ENCODE results near the gene GRK5. TPM values are rescaled to one million over a fixed set of nuclear protein-coding genes. Genes with fewer than 3 reads are reported as not detected.

Gene GRK5
- total and polyA plus RNA-seq, 7 donors, result 7.9 to 32.4 (median 19.8) TPM

GRCh38 chr10:119211176-119211575 is 3.8 kb downstream of the GRK5 start:
- H3K27me3 ChIP-seq, result no peaks in the 10 kb centered on the region
- 78 to 83% methylated on average over 3 of the region's 3 CpGs for WGBS, 2 donors
- intact Hi-C loops (cut with DNase I), result no loop called here
- peaks cover 0 to 72% (median 63%) of the 10 kb centered on the region in 4 donors for H3K4me1 ChIP-seq
- no peaks in the 10 kb centered on the region for H3K9me3 ChIP-seq
- DNase-seq, result peak; percentile 2
- no peaks in the 10 kb centered on the region for H3K36me3 ChIP-seq
- no peak for TF ChIP-seq CTCF (IDR thresholded peaks at IDR 0.05)
- peak in 1 of 4 donors; percentile 18 for TF ChIP-seq POLR2AphosphoS5 (IDR thresholded peaks at IDR 0.05)
- no peak for TF ChIP-seq EP300 (IDR thresholded peaks at IDR 0.05)
- no peak for TF ChIP-seq POLR2A (IDR thresholded peaks at IDR 0.05)
- H3K4me3 ChIP-seq, result peak overlapping the region in 2 of 4 donors; percentile 18 to 25
- H3K27ac ChIP-seq, result peak overlapping the region; percentile 92 to 100 (median 98)

GRCh38 chr10:119211625-119212441 is 4.5 kb downstream of the GRK5 start:
- 33 to 60% methylated on average over 12 of the region's 12 CpGs for WGBS, 2 donors
- H3K9me3 ChIP-seq, result no peaks in the 10 kb centered on the region
- DNase-seq, result peak; percentile 62
- H3K36me3 ChIP-seq, result no peaks in the 10 kb centered on the region
- intact Hi-C loops (cut with DNase I), result no loop called here
- H3K27me3 ChIP-seq, result no peaks in the 10 kb centered on the region
- H3K27ac ChIP-seq, result peak overlapping the region; percentile 92 to 100 (median 98)
- peak overlapping the region in 2 of 4 donors; percentile 18 to 25 for H3K4me3 ChIP-seq
- peak in 1 of 4 donors; percentile 36 for TF ChIP-seq POLR2AphosphoS5 (IDR thresholded peaks at IDR 0.05)
- no peak for TF ChIP-seq POLR2A (IDR thresholded peaks at IDR 0.05)
- no peak for TF ChIP-seq EP300 (IDR thresholded peaks at IDR 0.05)
- no peak for TF ChIP-seq CTCF (IDR thresholded peaks at IDR 0.05)
- peaks cover 0 to 71% (median 59%) of the 10 kb centered on the region in 4 donors for H3K4me1 ChIP-seq

GRCh38 chr10:119215371-119215770 is 8.0 kb downstream of the GRK5 start:
- DNase-seq, result peak; percentile 55
- H3K4me1 ChIP-seq, result peaks cover 0 to 68% (median 64%) of the 10 kb centered on the region in 4 donors
- 92 to 94% methylated on average over 2 of the region's 2 CpGs for WGBS, 2 donors
- TF ChIP-seq CTCF (IDR thresholded peaks at IDR 0.05), result no peak
- TF ChIP-seq POLR2AphosphoS5 (IDR thresholded peaks at IDR 0.05), result no peak
- TF ChIP-seq POLR2A (IDR thresholded peaks at IDR 0.05), result no peak
- no peak for TF ChIP-seq EP300 (IDR thresholded peaks at IDR 0.05)
- no peaks in the 10 kb centered on the region for H3K9me3 ChIP-seq
- intact Hi-C loops (cut with DNase I), result no loop called here
- H3K36me3 ChIP-seq, result no peaks in the 10 kb centered on the region
- H3K27me3 ChIP-seq, result no peaks in the 10 kb centered on the region
- no peak overlapping the region for H3K27ac ChIP-seq
- no peak overlapping the region for H3K4me3 ChIP-seq

- Histone ChIP-seq H3K27ac (no peak overlapping the region), H3K4me1 (peaks cover 0 to 67% (median 64%) of the 10 kb centered on the region in 4 donors)
Measured at GRCh38 chr10:119216127-119216526, 8.8 kb downstream of the GRK5 start.

More at GRCh38 chr10:119216127-119216526, 8.8 kb downstream of the GRK5 start:
- no peak for TF ChIP-seq POLR2AphosphoS5 (IDR thresholded peaks at IDR 0.05)
- TF ChIP-seq POLR2A (IDR thresholded peaks at IDR 0.05), result no peak
- no peak for TF ChIP-seq EP300 (IDR thresholded peaks at IDR 0.05)
- TF ChIP-seq CTCF (IDR thresholded peaks at IDR 0.05), result no peak
- intact Hi-C loops (cut with DNase I), result no loop called here
- H3K4me3 ChIP-seq, result no peak overlapping the region
- peak; percentile 47 for DNase-seq
- WGBS, 2 donors, result 87 to 90% methylated on average over 5 of the region's 5 CpGs
- no peaks in the 10 kb centered on the region for H3K9me3 ChIP-seq
- H3K36me3 ChIP-seq, result no peaks in the 10 kb centered on the region
- no peaks in the 10 kb centered on the region for H3K27me3 ChIP-seq

Data from sigmoid colon (tissue), 7 donors.